Inflammatory macrophage treated with lipopolysaccharide for 4 hours (primary cell): ENCODE results near the gene SNX27.
A peak's percentile ranks its signal among the peaks of the same experiment; 100 is the strongest.

ENCODE experiments used
- DNase-seq: peaks from one replicate; pipeline ENCODE4 v3.0.0-alpha.2; 2020

The SNX27 gene

GRCh38 chr1:151611832-151612500 lies at the start of gene SNX27:
TSS of gene SNX27 (plus strand) at chr1:151612050. CDS start at chr1:151612202, 152 bp downstream.
- peak; percentile 92 for DNase-seq

DNA sequence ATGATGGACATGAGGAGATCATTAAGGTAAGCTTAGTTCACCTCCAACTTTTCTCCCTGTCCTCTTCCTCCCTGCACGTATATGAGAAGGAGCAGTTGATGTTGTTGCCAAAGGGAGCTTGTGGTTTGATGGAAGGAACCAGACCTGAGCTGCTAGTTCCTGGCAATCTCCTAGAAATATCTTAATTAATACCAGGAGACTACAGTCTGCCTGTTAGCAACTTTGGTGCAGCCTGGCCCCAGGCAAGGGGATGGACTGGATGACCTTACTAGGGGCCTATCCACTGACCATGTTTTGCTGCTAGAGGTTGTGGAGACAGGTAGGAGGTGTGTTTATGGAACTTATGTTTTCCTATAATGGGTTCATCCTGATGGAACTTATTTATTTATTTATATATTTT lies 49.2 kb upstream of the SNX27 start:
- DNase-seq = no peak

DNA sequence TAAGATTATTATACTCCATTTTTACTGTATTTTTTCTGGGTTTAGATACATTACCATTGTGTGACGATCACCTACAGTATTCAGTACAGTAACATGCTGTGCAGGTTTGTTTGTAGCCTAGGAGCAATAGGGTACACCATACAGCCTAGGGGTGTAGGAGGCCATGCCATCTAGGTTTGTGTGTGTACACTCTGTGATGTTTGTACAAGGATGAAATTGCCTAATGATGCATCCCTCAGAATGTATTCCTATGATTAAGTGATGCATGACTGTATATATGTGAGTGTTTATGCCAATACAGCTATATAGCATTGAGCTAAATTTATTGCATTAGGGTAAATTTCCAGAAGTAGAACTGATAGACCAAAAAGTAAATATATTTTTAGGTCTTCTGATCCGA lies 48.5 kb upstream of the SNX27 start:
- no peak for DNase-seq

GRCh38 chr1:151565502-151566189 lies 46.2 kb upstream of the SNX27 start:
- DNase-seq = no peak

DNA sequence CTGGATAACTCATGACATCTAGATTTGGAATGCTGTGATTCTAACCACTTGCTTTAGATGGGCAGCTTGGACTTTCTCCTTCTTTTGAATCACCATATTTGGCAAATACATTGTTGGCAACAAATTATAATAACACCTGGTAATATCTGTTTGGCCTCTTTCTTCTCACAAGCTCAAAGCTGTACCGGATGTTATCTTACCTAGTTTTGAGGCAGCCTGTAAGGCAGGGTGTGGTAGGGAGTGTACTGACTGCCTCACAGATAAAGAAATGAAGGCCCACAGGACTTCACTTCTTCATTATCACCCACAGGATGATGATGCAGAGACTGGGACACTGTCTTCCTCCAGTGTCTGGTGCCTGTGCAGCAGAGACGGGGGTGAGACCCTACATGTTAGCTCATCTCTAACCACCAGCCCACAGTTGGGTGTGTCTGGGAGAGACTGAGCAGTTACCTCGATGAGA lies 43.2 kb upstream of the SNX27 start:
- DNase-seq = no peak

DNA sequence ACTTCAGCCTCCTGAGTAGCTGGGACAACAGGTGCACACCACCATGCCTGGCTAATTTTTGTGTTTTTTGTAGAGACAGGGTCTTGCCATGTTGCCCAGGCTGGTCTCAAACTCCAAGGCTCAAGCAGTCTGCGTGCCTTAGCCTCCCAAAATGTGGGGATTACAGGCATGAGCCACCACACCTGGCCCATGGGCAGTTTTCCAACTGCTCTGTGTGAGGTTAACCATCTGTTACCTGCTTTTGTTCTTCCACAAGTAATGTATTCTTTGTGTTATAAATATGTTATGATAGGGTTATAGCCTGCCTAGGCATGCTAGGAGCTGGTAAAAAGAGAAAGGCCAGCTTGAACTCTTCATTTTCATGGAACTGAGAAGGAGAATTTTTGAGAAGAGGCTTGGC lies 41.0 kb upstream of the SNX27 start:
- no peak for DNase-seq

DNA sequence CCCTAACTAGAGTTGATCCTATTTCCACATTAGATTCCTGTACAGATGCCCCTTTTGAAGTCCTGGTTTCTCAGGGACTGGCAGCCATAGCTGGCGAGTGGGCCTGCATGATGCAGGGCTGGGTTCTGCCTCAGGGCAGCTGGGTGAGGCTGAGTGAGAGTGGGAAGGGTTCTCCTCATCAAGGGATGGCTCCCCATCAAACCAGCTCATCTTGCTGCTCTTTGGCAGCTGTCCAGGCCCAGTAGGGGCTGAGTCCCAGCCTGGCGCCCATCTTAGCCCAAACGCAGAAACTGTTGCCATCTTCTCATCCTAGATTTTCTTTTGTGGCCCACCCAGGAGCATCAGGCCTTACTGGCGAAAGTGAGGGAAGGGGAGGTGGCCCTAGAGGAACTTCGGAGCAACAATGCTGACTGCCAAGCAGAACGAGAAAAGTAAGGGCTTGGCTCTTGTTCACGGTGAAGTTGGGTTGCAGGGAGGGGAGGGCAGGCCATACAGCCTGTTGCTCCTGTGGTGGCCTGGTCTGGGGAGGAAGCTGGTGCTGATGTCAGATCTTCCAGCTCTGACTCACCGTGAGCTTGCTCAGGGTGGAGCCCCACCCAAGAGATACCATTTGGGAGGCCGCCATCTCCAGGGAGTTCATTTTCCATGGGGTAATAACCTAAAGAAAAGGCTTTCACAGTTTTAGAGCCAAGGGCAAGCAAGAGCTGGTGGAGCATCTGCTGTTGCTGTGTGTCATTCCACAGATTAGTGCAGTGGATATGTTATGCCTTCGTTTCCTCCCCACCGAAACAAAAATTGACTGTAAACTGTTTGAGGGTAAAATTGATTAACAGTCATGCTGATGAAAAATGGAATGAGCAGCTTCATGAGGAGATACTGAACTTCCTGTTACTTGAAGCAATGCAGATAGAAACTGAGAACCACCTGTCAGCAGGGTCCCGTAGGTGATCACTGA lies 37.0 kb upstream of the SNX27 start:
- peak; percentile 69 for DNase-seq

- DNase-seq = no peak
These were observed 34.7 kb upstream of the SNX27 start for GRCh38 chr1:151577173-151577572.

DNA sequence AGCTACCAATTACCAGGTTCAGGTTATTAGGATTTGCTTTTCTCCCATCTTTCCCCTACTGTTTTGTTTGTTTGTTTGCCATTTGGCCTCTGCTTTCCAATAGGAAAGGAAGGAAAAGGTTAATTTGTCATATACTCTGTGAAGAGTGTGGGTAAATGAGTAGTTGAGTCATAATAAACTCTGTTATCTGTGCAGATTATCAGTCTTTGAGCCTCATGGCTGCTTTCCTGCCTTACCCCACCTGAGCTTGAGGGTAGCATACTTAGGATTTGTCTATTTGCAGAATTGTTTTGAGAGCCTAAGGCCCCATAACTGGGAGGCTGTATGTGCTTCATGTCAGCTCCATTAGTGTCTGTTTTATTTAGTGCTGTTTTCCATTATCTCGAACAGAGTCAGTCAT lies 32.9 kb upstream of the SNX27 start:
- no peak for DNase-seq

DNA sequence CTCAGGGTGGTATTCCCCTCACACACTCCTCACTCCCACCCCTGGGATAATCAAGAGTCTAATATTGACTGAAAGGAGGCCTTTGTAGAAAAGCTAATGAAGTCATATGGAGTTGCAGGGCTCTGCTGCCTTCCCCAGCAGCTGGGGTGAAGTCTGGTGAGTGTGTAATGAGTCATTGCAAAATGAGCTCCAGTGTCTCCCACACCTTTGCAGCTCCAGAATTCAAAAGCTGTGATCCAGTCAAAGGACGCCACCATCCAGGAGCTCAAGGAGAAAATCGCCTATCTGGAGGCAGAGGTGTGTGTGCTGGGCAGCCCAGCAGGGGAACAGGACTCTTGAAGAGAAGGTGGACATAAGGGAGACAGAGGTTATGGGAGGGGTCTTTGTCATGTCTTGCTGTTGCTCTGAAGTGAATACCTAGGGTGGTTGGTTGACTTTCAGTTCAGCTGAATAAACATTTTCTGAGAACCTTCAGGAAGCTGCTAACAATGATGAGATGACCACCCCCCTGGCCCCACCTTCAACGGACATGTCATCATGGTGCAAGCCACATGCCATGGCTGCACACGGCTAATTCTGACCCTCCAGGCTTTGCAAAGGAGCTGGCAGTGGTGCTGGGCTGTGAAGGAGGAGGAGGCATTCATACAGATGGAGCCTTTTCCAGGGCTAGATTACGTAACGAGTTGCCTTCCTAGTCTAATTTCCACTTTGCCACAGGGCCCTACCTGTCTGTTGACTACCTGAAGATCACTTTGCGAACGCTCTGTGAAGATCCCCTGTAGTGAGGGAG lies 32.2 kb upstream of the SNX27 start:
- DNase-seq = no peak

- DNase-seq = no peak
These were observed 30.4 kb upstream of the SNX27 start for GRCh38 chr1:151581451-151581850.

DNA sequence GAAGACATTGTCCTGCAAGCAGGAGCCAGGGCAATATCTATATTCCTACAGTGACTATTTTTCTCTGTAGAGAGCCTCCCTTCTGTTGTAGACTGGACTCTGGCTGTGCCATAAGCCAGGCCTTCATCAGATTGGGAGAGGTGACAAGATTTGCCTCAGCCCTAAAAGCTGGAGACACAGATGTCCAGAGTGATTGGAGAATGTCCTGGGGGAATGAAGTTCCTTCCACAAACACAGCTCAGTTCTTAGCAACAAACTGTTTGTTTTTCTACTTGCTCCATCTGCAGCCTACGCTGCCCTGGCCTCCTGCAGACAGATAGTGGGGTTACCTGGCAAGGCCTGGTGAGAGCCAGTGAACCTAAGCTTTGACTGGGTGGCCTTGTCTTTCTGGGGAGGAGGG lies 29.9 kb upstream of the SNX27 start:
- DNase-seq = no peak

GRCh38 chr1:151583796-151584195 lies 28.1 kb upstream of the SNX27 start:
- DNase-seq = no peak

- no peak for DNase-seq
These were observed 27.6 kb upstream of the SNX27 start for GRCh38 chr1:151584278-151584677.

DNA sequence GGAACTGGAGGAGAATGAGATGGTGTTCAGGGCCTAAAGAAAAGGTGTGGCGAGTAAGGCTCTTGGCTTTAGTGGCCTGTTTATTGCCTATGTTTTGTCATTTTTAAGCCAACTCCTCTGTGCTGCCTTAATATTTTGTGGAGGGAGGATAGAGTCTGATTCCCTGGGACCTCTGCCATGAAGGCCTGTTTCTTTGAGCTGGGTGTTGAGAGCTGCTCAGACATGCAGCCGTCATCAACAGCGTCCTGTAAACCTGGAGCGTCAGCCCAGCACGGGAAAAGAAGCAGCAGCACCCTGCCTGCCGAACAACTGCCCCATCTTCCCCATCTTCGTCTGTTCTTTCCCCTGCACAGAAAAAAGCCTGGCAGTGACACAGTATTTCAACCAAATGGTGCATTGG lies 27.1 kb upstream of the SNX27 start:
- DNase-seq = no peak

DNA sequence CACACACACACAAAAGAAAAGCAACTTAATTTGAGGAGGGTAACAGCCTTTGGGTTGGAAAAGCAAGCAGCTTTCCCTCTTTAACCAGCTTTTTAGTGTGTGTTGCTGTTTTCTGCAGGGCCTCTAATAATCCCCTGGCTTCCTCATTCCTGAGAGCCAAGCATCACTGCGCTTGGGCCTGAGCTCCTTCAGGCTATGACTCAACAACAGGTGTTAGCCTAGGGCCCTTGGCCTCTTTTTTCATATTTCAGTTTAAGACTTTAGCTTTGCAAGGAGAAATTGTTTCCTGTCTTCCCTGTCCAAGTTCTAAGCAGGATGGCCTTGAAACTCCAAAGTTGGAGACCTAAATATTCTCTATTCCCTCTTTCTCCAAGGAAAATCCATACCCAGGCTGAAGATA lies 26.2 kb upstream of the SNX27 start:
- DNase-seq = no peak

DNA sequence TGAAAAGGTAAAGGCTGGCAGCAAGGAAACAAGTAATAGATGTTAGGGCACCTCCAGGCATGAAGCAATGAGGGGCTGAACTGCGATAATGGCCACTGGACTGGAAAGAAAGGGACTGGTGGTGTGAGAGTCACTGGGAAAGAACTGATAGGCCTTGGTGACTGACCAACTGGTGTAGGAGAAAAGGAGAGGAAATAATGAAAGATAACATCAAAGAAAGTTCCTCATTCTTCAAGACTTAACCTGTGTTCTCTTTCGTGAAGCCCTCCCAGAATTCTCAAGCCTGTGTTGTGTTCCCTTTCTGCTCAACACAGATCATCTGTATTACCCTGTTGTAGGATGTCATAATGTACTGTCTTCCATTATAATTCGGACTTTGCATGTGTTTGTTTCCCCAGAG lies 20.9 kb upstream of the SNX27 start:
- DNase-seq = no peak

GRCh38 chr1:151593730-151594129 lies 18.1 kb upstream of the SNX27 start:
- no peak for DNase-seq

DNA sequence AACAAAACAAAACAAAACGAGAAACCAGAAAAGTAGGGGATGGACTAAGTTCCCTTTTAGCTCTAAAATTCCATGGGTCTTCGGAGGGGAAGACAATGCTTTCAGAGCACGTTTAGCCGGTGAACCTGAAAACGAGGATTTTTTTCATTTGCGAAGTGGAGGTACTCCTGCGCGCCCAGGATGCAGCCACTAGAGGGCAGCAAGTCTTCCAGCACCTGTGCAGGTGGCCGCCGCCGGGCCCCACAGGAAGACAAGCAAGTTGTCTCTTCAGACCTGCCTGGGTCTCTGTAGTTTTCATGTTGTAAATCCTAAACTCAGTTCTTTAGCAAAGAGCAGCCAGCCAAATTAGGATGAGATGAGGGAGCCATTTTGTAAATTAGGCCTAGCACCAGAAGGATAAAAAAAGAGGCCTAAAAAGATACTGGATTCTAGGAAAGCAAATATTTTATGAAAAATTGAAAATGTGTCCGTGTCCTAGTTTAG lies 17.7 kb upstream of the SNX27 start:
- peak; percentile 39 for DNase-seq

GRCh38 chr1:151596166-151596953 lies 15.5 kb upstream of the SNX27 start:
- DNase-seq = no peak

- DNase-seq = peak; percentile 55
These were observed 9.3 kb upstream of the SNX27 start for GRCh38 chr1:151602550-151602949.

DNA sequence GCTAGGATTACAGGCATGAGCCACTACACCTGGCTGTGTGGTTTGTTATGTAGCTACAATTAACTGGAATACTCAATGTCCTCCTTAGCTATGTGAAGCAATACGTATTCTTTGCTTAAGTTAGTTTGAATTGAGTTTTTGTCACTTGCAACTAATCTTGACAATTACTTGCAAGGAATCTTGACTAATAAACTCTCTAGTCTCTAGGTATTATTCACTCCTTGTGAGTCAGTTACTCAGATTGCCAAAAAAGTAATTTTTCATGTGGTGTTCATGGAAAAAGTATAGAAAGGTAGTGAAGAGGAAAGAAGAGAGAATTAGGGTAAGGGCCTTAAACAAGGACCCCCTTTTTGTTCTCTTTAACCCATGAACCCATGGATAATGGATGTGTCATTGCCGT lies 7.6 kb upstream of the SNX27 start:
- no peak for DNase-seq
